ENCODE measurements around the gene DTNB.

DNA sequence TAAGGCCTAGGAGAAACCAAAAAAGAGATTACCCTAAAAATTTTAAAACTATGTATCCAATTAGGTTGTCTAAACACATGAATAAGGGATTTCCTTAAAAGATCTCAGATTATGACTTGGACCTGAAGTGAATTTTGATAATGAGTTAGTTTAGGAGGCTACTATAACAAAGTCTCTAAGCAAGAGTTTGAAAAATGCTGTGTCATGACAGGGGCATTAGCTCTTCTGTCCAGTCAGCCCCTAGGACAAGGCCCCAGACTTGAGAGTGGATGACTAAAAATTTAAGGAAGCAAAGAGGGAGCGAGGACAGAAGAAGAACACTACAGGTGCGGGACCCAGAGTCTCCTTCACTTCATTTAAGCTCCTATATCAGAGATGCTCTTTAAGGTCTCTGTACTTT is 135.9 kb downstream of the DTNB start:
- TF ChIP-seq POLR2A (IDR thresholded peaks at IDR 0.05; ENCODE audit: low read depth, low read length) = no peak
- no peak for TF ChIP-seq POLR2AphosphoS5 (IDR thresholded peaks at IDR 0.05; ENCODE audit: low read depth, low read length)
- no peak for TF ChIP-seq SPI1 (IDR thresholded peaks at IDR 0.05; ENCODE audit: low read depth, low read length)
- TF ChIP-seq TAF1 (IDR thresholded peaks at IDR 0.05; ENCODE audit: low read depth, low read length) = no peak
- no peak for TF ChIP-seq PAX5 (IDR thresholded peaks at IDR 0.05; ENCODE audit: insufficient read depth, low read length, severe bottlenecking)
- no peak for TF ChIP-seq POU2F2 (IDR thresholded peaks at IDR 0.05; ENCODE audit: low read depth, low read length)

All from GM12891 (cell line).